ENCODE results near the gene HIPK2. TPM values are rescaled to one million over a fixed set of nuclear protein-coding genes. Genes with fewer than 3 reads are reported as not detected.

Gene HIPK2
- total RNA-seq, 3 donors from 2014 or later (not counting 1 experiment from before 2014, with no cell fraction given), result 127 to 145 (median 144) TPM

GRCh38 chr7:139695051-139695450, 82.7 kb downstream of the HIPK2 start:
- TF ChIP-seq, protein P1, sequence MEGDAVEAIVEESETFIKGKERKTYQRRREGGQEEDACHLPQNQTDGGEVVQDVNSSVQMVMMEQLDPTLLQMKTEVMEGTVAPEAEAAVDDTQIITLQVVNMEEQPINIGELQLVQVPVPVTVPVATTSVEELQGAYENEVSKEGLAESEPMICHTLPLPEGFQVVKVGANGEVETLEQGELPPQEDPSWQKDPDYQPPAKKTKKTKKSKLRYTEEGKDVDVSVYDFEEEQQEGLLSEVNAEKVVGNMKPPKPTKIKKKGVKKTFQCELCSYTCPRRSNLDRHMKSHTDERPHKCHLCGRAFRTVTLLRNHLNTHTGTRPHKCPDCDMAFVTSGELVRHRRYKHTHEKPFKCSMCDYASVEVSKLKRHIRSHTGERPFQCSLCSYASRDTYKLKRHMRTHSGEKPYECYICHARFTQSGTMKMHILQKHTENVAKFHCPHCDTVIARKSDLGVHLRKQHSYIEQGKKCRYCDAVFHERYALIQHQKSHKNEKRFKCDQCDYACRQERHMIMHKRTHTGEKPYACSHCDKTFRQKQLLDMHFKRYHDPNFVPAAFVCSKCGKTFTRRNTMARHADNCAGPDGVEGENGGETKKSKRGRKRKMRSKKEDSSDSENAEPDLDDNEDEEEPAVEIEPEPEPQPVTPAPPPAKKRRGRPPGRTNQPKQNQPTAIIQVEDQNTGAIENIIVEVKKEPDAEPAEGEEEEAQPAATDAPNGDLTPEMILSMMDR (IDR thresholded peaks at IDR 0.05), result no peak
- H3K4me3 Mint-ChIP-seq, result no peak overlapping the region

DNA sequence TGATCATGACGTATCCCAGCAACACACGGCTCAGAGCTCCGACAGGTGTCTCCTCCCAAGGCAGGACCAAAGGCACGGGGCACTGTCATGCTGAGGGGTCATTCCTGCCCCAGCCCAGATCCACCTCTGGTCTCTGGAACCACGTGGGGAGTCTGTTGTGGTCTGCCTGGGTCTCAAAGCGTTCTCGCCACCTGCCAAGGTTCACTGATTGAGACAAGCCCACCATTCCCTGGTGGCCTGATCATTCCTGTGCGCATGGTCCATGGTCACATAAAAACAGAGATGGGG, 83.5 kb downstream of the HIPK2 start:
- no peak overlapping the region for H3K4me3 Mint-ChIP-seq
- no peaks in the 10 kb centered on the region for H3K27me3 ChIP-seq (ENCODE audit: control insufficient read depth, insufficient read depth, low read length)
- WGBS (ENCODE audit: insufficient coverage), result 82% methylated on average over 8 of the region's 8 CpGs
- H3K9me3 ChIP-seq (ENCODE audit: control insufficient read depth, insufficient read depth, low read length), result no peaks in the 10 kb centered on the region
- peak overlapping the region; percentile 15 to 39 for H3K27ac Mint-ChIP-seq
- no peak overlapping the region for H3K27ac ChIP-seq (ENCODE audit: low read length)
- H3K4me3 ChIP-seq (ENCODE audit: low read length), result no peak overlapping the region
- peaks cover 46 to 60% of the 10 kb centered on the region in 2 donors for H3K4me1 Mint-ChIP-seq
- H3K36me3 Mint-ChIP-seq, result no peaks in the 10 kb centered on the region
- no peaks in the 10 kb centered on the region for H3K9me3 Mint-ChIP-seq
- H3K27me3 Mint-ChIP-seq (ENCODE audit: low read depth in 2 of 2), result no peaks in the 10 kb centered on the region
- intact Hi-C loops (cut with micrococcal nuclease), result no loop called here
- peak in 1 of 3 donors; percentile 24 for ATAC-seq
- peaks cover 3% of the 10 kb centered on the region for H3K36me3 ChIP-seq (ENCODE audit: control insufficient read depth, insufficient read depth, low read length)
- TF ChIP-seq, protein P1 (IDR thresholded peaks at IDR 0.05), result no peak
- DNase-seq, result no peak
- H3K4me1 ChIP-seq (ENCODE audit: control insufficient read depth, insufficient read depth, low read length), result no peaks in the 10 kb centered on the region

More at GRCh38 chr7:139695051-139695450, 82.7 kb downstream of the HIPK2 start:
- ATAC-seq (no peak), DNase-seq (no peak)
- intact Hi-C loops (cut with micrococcal nuclease), result no loop called here
- Mint-ChIP-seq H3K9me3 (no peaks in the 10 kb centered on the region), H3K27ac (peak overlapping the region; percentile 47 to 64), H3K4me1 (peaks cover 50 to 63% of the 10 kb centered on the region in 2 donors), H3K36me3 (no peaks in the 10 kb centered on the region), H3K27me3 (ENCODE audit: low read depth in 2 of 2) (no peaks in the 10 kb centered on the region)
- Histone ChIP-seq H3K4me3 (ENCODE audit: low read length) (no peak overlapping the region), H3K36me3 (ENCODE audit: control insufficient read depth, insufficient read depth, low read length) (peaks cover 2% of the 10 kb centered on the region), H3K4me1 (ENCODE audit: control insufficient read depth, insufficient read depth, low read length) (no peaks in the 10 kb centered on the region), H3K27me3 (ENCODE audit: control insufficient read depth, insufficient read depth, low read length) (no peaks in the 10 kb centered on the region), H3K27ac (ENCODE audit: low read length) (no peak overlapping the region), H3K9me3 (ENCODE audit: control insufficient read depth, insufficient read depth, low read length) (no peaks in the 10 kb centered on the region)
- WGBS (ENCODE audit: insufficient coverage), result 93% methylated on average over 13 of the region's 14 CpGs

GRCh38 chr7:139693651-139694388, 84.0 kb downstream of the HIPK2 start:
- peaks cover 2% of the 10 kb centered on the region for H3K36me3 ChIP-seq (ENCODE audit: control insufficient read depth, insufficient read depth, low read length)
- no peaks in the 10 kb centered on the region for H3K27me3 ChIP-seq (ENCODE audit: control insufficient read depth, insufficient read depth, low read length)
- peak overlapping the region; percentile 36 to 39 for H3K27ac Mint-ChIP-seq
- ATAC-seq (no peak), DNase-seq (no peak)
- TF ChIP-seq, protein P1 (IDR thresholded peaks at IDR 0.05), result no peak
- intact Hi-C loops (cut with micrococcal nuclease), result no loop called here
- no peak overlapping the region for H3K27ac ChIP-seq (ENCODE audit: low read length)
- WGBS (ENCODE audit: insufficient coverage), result 76% methylated on average over 7 of the region's 8 CpGs
- H3K4me3 ChIP-seq (ENCODE audit: low read length), result no peak overlapping the region
- H3K9me3 Mint-ChIP-seq, result no peaks in the 10 kb centered on the region
- no peaks in the 10 kb centered on the region for H3K9me3 ChIP-seq (ENCODE audit: control insufficient read depth, insufficient read depth, low read length)
- no peak overlapping the region for H3K4me3 Mint-ChIP-seq
- no peaks in the 10 kb centered on the region for H3K27me3 Mint-ChIP-seq (ENCODE audit: low read depth in 2 of 2)
- H3K36me3 Mint-ChIP-seq, result no peaks in the 10 kb centered on the region
- no peaks in the 10 kb centered on the region for H3K4me1 ChIP-seq (ENCODE audit: control insufficient read depth, insufficient read depth, low read length)
- peaks cover 49 to 61% of the 10 kb centered on the region in 2 donors for H3K4me1 Mint-ChIP-seq

GRCh38 chr7:139692723-139693122, 85.1 kb downstream of the HIPK2 start:
- Mint-ChIP-seq H3K36me3 (no peaks in the 10 kb centered on the region), H3K4me3 (no peak overlapping the region), H3K9me3 (no peaks in the 10 kb centered on the region), H3K4me1 (peaks cover 60 to 67% of the 10 kb centered on the region in 2 donors), H3K27ac (peak overlapping the region; percentile 7 to 36), H3K27me3 (ENCODE audit: low read depth in 2 of 2) (no peaks in the 10 kb centered on the region)
- no peaks in the 10 kb centered on the region for H3K9me3 ChIP-seq (ENCODE audit: control insufficient read depth, insufficient read depth, low read length)
- no peaks in the 10 kb centered on the region for H3K27me3 ChIP-seq (ENCODE audit: control insufficient read depth, insufficient read depth, low read length)
- no peak overlapping the region for H3K27ac ChIP-seq (ENCODE audit: low read length)
- intact Hi-C loops (cut with micrococcal nuclease), result no loop called here
- ATAC-seq (no peak), DNase-seq (no peak)
- no peaks in the 10 kb centered on the region for H3K4me1 ChIP-seq (ENCODE audit: control insufficient read depth, insufficient read depth, low read length)
- no peak overlapping the region for H3K4me3 ChIP-seq (ENCODE audit: low read length)
- peaks cover 2% of the 10 kb centered on the region for H3K36me3 ChIP-seq (ENCODE audit: control insufficient read depth, insufficient read depth, low read length)
- TF ChIP-seq, protein P1 (IDR thresholded peaks at IDR 0.05), result no peak
- WGBS (ENCODE audit: insufficient coverage), result 96% methylated on average over 6 of the region's 6 CpGs

All from natural killer cell (primary cell).